Activated B cell treated with CpG ODN at 0.5 μM for 24 hours (primary cell): ENCODE data around the gene ATAD3C. TPM values are rescaled to one million over a fixed set of nuclear protein-coding genes. Genes with fewer than 3 reads are reported as not detected.
"Not testable (repeated sequence)": the region's sequence is repeated elsewhere in the genome, so short reads cannot be mapped to it uniquely, and the experiment has no call there.

Experiments used
- ATAC-seq: fragments of 200-7000 bp; cut with Tn5 transposase; one replicate; pipeline ENCODE4 v1.10.0; 2021; ENCODE audit warnings: low read depth, mild to moderate bottlenecking, moderate library complexity
- CTCF ChIA-PET: fragments of 350-600 bp; sonication (Branson Sonifier 250); formaldehyde crosslinking; loops from one replicate; lab custom pipeline; 2021; ENCODE audit warnings: antibody characterized with exemption; lab: Charles Lee
- POLR2A ChIA-PET: fragments of 350-600 bp; sonication (Branson Sonifier 250); formaldehyde crosslinking; loops from one replicate; lab custom pipeline; 2021; ENCODE audit warnings: antibody characterized with exemption; lab: Charles Lee
- DNase-seq: peaks from one replicate; pipeline ENCODE4 v3.0.0; 2022
- H3K27ac Mint-ChIP-seq: one replicate; pipeline ENCODE4 v1.8.0; 2020; ENCODE audit warnings: mixed read lengths
- H3K27me3 Mint-ChIP-seq: one replicate; pipeline ENCODE4 v1.8.0; 2021; ENCODE audit warnings: mixed read lengths
- H3K36me3 Mint-ChIP-seq: one replicate; pipeline ENCODE4 v1.8.0; 2021; ENCODE audit warnings: low read depth, mixed read lengths
- H3K4me1 Mint-ChIP-seq: one replicate; pipeline ENCODE4 v1.8.0; 2021; ENCODE audit warnings: mixed read lengths
- H3K4me3 Mint-ChIP-seq: one replicate; pipeline ENCODE4 v1.8.0; 2020; ENCODE audit warnings: mild to moderate bottlenecking, mixed read lengths
- H3K9me3 Mint-ChIP-seq: one replicate; pipeline ENCODE4 v1.8.0; 2020; ENCODE audit warnings: mixed read lengths
- intact Hi-C: fragments of 100-400 bp; cut with micrococcal nuclease; formaldehyde crosslinking; loops from one replicate; pipeline ENCODE4 v1.15.1; 2024
- total RNA-seq: library from RNA; stranded (reverse); gene quantifications from 2 replicates; pipeline ENCODE4 v1.2.3, GENCODE V29; 2022
- TF ChIP-seq, protein P1 (sequence below): fragments of 200-600 bp; IDR thresholded peaks from one replicate; pipeline ENCODE4 v1.8.0; 2022; ENCODE audit warnings: antibody characterized with exemption, mild to moderate bottlenecking

ATAD3C gene
- total RNA-seq, 1 donor from 2014 or later = 0.58 TPM

- DNase-seq, H3K27me3 Mint-ChIP-seq, H3K9me3 Mint-ChIP-seq, H3K36me3 Mint-ChIP-seq: not testable (repeated sequence)
- peak overlapping the region; percentile 92 for H3K27ac Mint-ChIP-seq
- POLR2A ChIA-PET = interaction anchor here (0.7 to 1.8 kb wide), 4 partner anchors 76 to 472 kb away, joined by 3 to 9 read pairs (median 4); partner anchors contain the start of genes AURKAIP1 and CCNL2
- CTCF ChIA-PET = interaction anchor here (0.6 to 1.6 kb wide), 2 partner anchors 63 to 521 kb away, joined by 3 to 5 read pairs; no protein-coding TSS in a partner anchor
- peak overlapping the region; percentile 85 for H3K4me3 Mint-ChIP-seq
- intact Hi-C loops = loop anchor here (2.0 kb wide), 2 partner anchors 35 to 131 kb away; partner anchors contain the start of genes ATAD3B and AURKAIP1
- ATAC-seq = peak; percentile 83
- H3K4me1 Mint-ChIP-seq = peaks cover 13% of the 10 kb centered on the region
Measured at GRCh38 chr1:1505366-1505798, 55.9 kb downstream of the ATAD3C start.

GRCh38 chr1:1505801-1506200 is 56.3 kb downstream of the ATAD3C start:
- not testable (repeated sequence) for H3K36me3 Mint-ChIP-seq, H3K9me3 Mint-ChIP-seq, H3K27me3 Mint-ChIP-seq, DNase-seq, ATAC-seq
- Mint-ChIP-seq H3K4me1 (peaks cover 13% of the 10 kb centered on the region), H3K4me3 (peak overlapping the region; percentile 85), H3K27ac (peak overlapping the region; percentile 92)
- POLR2A ChIA-PET = interaction anchor here (1.0 to 1.8 kb wide), 3 partner anchors 107 to 473 kb away, joined by 4 to 9 read pairs (median 5); partner anchors contain the start of genes AURKAIP1 and CCNL2
- intact Hi-C loops = loop anchor here (2.0 kb wide), 2 partner anchors 35 to 131 kb away; partner anchors contain the start of genes ATAD3B and AURKAIP1
- CTCF ChIA-PET = interaction anchor here (0.6 kb wide), 1 partner anchor 521 kb away, joined by 3 read pairs; no protein-coding TSS in a partner anchor

- POLR2A ChIA-PET = no interaction called here
- peaks cover 21% of the 10 kb centered on the region for H3K4me1 Mint-ChIP-seq
- no peak for ATAC-seq
- CTCF ChIA-PET = no interaction called here
- H3K27me3 Mint-ChIP-seq = no peaks in the 10 kb centered on the region
- H3K36me3 Mint-ChIP-seq = peaks cover 3% of the 10 kb centered on the region
- no peaks in the 10 kb centered on the region for H3K9me3 Mint-ChIP-seq
- H3K27ac Mint-ChIP-seq = no peak overlapping the region
- intact Hi-C loops = no loop called here
- H3K4me3 Mint-ChIP-seq = no peak overlapping the region
- no peak for DNase-seq
- TF ChIP-seq, protein P1, sequence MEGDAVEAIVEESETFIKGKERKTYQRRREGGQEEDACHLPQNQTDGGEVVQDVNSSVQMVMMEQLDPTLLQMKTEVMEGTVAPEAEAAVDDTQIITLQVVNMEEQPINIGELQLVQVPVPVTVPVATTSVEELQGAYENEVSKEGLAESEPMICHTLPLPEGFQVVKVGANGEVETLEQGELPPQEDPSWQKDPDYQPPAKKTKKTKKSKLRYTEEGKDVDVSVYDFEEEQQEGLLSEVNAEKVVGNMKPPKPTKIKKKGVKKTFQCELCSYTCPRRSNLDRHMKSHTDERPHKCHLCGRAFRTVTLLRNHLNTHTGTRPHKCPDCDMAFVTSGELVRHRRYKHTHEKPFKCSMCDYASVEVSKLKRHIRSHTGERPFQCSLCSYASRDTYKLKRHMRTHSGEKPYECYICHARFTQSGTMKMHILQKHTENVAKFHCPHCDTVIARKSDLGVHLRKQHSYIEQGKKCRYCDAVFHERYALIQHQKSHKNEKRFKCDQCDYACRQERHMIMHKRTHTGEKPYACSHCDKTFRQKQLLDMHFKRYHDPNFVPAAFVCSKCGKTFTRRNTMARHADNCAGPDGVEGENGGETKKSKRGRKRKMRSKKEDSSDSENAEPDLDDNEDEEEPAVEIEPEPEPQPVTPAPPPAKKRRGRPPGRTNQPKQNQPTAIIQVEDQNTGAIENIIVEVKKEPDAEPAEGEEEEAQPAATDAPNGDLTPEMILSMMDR = no peak
Measured at GRCh38 chr1:1507305-1507704, 57.8 kb downstream of the ATAD3C start.

DNA sequence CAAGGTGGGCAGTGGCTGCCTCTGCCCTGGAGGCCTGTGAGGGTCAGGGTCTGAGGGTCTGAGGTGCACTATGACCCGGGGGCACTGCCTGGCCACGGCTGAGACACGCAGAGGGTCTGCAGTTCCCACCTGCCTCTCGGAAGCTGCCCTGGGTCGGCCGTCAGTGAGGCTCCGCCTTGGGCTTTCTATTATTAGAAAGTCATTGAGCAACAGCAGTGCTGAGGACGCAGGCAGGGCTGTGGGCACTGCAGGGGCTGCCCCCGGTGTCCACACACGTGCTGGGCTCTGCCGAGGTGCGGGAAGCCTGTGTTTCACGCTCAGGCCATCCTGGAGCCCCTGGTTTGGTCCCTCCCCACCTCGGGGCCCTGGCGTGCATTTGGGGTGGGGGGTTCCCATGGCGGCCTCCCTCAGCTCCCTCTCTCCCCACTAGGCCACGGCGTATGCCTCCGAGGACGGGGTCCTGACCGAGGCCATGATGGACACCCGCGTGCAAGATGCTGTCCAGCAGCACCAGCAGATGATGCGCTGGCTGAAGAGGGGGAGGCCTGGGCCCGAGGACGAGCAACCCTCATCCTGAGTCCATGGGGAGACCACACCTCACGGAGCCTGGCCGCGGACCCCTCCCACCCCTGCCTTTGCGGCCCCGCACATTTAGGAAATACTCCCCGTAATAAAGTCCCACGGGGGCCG is 59.4 kb downstream of the ATAD3C start:
- H3K4me1 Mint-ChIP-seq = peaks cover 27% of the 10 kb centered on the region

DNA sequence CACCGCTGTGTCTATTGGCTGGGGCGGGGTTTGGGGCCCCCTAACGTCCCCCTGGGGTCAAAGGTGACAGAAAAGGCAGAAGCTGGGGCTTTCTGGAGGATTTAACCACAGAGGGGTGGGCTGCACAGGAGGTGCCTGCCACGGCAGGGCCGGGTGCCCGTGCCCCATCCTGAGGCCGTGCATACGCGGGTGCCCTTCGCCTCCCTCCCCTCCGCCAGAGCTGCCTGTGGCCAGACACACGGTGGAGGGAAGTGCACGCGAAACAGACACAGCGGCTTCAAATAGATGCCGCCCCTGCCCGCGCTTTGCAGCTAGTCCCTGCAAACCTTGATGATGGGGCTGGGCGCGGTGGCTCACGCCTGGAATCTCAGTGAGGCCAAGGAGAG is 60.0 kb downstream of the ATAD3C start:
- H3K27me3 Mint-ChIP-seq, CTCF ChIA-PET, H3K9me3 Mint-ChIP-seq, H3K27ac Mint-ChIP-seq, intact Hi-C loops, H3K4me3 Mint-ChIP-seq, H3K36me3 Mint-ChIP-seq, ATAC-seq, DNase-seq: not testable (repeated sequence)
- H3K4me1 Mint-ChIP-seq = peaks cover 27% of the 10 kb centered on the region
- POLR2A ChIA-PET = interaction anchor here (0.6 kb wide), 1 partner anchor 88 kb away, joined by 4 read pairs; no protein-coding TSS in a partner anchor

More for the DNA sequence above, 59.4 kb downstream of the ATAD3C start:
- POLR2A ChIA-PET, H3K9me3 Mint-ChIP-seq, ATAC-seq, intact Hi-C loops, H3K4me3 Mint-ChIP-seq, H3K27ac Mint-ChIP-seq, CTCF ChIA-PET, DNase-seq, H3K36me3 Mint-ChIP-seq, H3K27me3 Mint-ChIP-seq: not testable (repeated sequence)

DNA sequence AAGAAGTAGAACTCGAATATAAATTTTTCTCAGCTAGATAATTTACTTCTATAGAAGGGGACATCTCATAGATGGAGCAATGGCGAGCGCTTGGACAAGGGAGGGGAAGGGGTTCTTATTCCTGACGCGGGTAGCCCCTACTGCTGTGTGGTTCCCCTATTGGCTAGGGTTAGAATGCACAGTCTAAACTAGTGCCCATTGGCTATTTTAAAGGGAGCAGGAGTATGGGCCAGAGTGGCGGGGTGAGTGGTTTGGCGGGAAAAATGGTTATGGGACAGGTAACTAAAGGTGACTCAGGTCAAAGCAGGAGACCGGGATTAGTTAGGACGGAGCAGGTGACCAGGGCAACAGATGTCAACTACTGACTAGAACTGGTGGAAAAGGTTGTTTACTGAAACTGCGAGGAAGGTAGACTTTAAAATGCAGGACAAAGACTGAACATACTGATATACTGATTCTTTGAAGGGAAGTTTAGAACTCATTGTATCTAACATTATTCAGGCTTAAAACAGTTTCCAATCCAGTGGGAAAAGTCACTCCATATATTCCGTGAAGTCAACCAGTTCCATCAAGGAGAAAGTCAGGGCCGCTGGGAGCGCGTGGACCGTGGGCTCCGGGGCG is 61.5 kb downstream of the ATAD3C start:
- ChIA-PET POLR2A (interaction anchor here (0.6 to 1.0 kb wide), 3 partner anchors 112 to 267 kb away, joined by 3 to 4 read pairs (median 3); partner anchors contain the start of gene CCNL2), CTCF (no interaction called here)
- Mint-ChIP-seq H3K27ac (peak overlapping the region; percentile 80), H3K9me3 (no peaks in the 10 kb centered on the region), H3K4me3 (peak overlapping the region; percentile 91), H3K4me1 (peaks cover 14% of the 10 kb centered on the region), H3K36me3 (peaks cover 9% of the 10 kb centered on the region), H3K27me3 (no peaks in the 10 kb centered on the region)
- no peak for ATAC-seq
- TF ChIP-seq, protein P1 = no peak
- DNase-seq = no peak
- intact Hi-C loops = loop anchor here (5.0 kb wide), 1 partner anchor 266 kb away; the partner anchor contains the start of gene NADK
